Activated CD4-positive, alpha-beta T cell treated with anti-CD3 and anti-CD28 coated beads, Interleukin-10, Interleukin-2, amounts not matched to agents 100 ng/mL and 50 ng/mL, durations not matched to agents 16 hours and 8 hours (primary cell): Measurements from ENCODE around the gene TMEM82.

Source experiments
- DNase-seq: peaks from one replicate; pipeline ENCODE4 v3.0.0-alpha.2; 2020

TMEM82 gene

DNA sequence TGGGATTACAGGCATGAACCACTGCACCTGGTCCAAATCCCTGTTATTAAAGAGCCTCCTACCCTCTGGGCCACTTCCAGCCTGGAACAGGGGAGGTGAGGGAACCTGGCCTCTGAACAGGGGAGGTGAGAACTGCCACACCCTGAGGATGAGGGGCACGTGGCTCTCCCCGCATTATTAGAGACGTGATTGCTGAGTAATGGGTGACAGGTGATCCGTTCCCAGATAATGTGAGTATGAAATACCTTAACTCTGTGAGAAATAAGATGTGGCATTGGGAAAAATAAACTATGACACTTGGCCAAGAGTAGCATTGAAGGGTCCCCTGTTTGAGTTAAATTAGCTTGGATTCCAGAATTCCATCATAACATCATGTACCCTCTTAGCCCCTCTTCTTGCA, 19.9 kb upstream of the TMEM82 start:
- no peak for DNase-seq

DNA sequence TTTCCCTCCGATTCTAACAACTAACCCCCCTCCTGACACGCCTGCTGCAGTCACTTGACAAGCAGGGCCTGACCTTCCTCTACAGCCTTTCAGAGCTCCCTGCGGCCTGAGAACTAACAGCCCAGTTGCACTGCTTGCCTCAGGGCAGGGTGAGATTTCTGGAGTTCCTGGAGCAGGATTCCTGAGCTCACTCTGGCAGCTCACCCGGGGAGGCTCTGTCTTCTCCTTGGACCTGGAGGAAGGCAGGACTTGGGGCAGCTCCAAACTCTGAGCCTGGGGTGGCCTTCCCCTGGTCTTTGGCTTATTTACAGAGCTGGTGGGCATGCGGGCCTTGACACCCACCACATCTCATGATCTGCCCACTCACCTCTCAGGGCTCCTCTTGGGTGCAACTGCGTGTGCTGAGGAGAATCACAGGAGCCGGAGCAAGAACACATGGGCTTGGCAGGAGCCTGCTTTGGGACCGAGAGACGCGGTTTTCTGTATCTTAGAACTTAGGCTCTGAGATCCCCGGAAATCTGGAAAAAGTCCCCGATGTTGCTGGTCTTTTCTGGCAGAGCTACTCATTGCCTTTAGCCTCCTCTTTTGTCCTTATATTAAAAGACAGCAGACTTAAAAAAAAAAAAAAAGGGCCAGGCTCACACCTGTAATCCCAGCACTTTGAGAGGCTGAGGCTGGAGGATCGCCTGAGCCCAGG, 19.3 kb upstream of the TMEM82 start:
- no peak for DNase-seq

DNA sequence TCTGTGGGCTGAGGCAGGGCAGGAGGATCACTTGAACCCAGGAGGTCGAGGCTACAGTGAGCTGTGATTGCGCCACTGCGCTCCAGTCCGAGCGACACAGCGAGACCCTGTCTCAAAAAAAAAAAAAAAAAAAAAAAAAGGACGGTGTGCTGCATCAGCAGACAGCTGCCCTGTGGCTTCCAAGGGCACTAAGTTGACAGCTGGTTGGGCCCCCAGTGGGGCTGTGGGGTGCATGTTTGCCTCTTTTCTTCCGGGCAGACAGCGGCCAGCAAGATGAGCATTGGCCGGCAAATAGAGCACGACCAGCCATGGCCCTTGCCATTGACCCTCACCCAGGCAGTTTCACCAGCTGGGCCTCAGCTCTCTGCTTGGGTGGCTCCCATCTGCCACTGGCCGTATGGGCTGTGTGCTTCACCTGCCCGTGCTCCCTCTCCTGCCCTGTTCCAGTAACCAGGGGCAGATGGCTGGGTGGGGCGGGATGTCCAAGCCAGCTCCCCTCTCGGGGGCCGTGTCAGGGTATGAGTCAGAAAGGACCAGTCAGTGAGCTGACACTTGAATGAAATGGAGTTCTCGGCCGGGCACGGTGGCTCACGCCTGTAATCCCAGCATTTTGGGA, 18.6 kb upstream of the TMEM82 start:
- no peak for DNase-seq

DNA sequence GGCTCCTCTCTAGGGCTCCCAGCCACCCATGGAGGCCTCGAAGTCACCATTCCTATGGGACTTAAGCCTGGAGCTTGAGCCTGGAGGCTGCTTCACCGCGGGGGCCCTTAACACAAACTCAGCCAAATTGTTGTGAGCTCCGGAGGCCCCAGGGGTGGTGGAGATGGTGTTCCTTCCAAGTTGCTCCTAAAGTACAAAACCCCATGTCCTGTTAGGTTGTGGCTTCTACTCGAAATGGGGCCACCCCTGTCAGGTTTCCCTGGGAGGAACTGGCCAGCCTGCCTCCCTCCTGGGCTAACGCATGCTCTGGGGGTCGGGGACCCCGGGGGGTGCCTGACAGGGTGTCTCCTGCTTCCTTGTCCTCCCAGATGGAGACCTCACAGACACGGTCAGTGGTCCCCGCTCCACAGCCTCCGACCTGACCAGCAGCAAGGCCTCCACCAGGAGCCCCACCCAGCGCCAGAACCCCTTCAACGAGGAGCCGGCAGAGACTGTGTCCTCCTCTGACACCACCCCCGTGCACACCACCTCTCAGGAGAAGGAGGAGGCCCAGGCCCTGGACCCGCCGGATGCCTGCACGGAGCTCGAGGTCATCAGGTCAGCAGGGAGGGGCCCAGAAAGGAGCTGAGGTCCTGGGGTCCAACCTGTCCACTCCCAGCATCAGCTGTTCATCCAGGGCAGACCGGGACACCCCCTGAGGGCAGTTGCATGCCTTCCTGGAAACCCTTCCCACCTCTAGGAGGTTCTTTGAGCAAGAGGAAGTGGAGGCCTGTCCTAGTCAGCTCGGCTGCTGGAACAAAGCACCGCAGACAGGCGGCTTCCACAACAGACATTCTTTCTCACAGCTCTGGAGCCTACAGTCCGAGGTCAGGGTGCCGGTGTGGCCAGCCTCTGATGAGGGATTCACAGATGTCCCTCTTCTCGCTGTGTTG, 17.1 kb upstream of the TMEM82 start:
- no peak for DNase-seq

DNA sequence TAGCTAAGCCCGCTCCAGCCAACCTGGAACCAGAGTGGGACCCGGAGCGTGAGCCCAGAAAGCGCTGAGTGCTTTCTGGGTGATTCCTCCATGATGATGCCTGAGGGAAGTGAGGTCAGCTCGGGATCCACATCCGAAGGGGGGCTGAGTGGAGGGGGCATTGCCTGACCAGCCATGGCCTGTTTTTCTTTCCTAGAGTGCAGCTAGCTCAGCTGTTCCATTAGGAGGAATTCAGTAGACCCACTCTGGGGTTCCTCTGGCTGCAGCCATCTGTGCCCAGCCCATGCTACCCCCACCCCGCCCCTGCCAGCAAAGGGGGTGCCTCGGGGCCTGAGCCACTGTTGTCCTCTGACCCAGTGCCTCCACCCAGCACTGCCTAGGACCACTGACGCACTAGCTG, 15.8 kb upstream of the TMEM82 start:
- no peak for DNase-seq

DNA sequence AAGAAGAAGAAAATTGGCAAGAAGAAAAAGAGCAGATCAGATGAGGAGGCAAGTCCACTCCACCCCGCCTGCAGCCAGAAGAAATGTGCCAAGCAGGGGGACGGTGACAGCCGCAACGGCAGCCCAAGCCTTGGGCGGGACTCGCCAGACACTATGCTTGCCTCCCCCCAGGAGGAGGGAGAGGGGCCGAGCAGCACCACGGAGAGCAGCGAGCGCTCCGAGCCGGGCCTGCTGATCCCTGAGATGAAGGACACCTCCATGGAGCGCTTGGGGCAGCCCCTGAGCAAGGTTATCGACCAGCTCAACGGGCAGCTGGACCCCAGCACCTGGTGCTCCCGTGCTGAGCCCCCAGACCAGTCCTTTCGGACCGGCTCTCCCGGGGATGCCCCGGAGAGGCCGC, 15.3 kb upstream of the TMEM82 start:
- DNase-seq = no peak

DNA sequence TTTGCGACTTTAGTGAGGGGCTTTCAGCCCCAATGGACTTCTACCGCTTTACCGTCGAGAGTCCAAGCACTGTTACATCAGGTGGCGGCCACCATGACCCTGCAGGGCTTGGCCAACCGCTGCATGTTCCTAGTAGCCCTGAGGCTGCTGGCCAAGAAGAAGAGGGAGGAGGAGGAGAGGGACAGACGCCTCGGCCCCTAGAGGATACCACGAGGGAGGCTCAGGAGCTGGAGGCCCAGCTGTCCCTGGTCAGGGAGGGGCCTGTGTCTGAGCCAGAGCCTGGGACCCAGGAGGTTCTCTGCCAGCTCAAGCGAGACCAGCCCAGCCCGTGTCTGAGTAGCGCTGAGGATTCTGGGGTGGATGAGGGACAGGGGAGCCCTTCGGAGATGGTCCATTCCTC, 14.9 kb upstream of the TMEM82 start:
- no peak for DNase-seq

DNA sequence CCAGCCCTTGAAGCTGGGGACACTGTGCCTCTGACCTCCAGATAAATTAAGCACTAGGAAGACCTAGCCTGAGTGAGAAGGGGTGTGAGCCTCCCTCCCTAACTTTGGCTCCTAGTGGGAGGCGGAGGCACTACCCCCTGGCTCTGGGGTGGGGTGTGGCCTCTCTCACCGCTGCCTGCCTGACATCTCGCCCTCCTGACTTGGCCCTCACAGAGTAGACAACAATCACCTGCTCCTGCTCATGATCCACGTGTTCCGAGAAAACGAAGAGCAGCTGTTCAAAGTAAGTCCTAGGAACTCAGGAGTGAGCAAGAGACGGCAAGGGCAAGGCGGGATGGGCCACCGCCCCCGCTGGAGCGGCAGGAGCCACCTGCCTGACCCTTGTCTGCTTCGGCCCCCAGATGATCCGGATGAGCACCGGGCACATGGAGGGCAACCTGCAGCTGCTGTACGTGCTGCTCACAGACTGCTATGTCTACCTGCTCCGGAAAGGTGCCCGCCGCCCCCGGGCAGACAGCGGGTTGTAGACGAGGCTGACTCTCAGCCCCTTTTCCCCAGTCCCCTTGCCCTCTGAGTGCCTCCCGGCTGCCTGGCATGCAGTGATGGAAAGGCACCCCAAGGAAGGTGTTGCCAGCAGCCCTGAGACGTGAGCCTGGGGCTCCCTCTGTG, 14.3 kb upstream of the TMEM82 start:
- no peak for DNase-seq

DNA sequence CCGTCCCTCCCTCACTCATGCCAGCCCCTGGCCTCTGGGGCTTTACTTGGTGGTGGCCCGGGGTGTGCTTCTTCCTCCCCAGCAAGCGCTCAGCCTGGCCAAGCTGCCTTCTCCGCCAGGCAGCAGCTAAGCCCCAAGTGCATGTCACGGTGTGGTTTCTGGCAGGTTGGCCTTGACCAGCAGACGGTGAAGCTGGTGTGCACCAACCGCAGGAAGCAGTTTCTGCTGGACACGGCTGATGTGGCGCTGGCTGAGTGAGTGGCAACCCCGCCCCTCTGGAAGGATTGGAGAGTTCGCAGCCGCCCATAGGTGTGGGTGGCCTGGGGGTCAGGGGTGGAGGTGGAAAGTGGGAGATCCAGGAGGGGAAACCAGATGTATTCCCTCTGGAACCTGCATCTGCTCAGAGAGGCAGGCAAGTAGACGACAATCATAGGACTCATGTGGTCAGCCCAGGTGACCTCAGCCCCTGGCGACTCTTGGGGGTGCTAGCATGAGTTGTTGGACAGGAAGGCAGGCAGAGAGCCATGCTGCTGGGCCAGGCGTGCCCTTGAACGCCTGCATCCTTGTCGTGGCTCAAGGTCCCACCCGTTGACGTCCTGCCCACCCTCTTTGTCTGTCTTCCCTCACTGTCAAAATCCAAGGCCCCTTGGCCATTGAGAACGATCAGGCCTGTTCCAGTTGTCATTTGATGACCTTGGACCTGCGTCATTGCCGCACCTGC, 13.2 kb upstream of the TMEM82 start:
- no peak for DNase-seq

DNA sequence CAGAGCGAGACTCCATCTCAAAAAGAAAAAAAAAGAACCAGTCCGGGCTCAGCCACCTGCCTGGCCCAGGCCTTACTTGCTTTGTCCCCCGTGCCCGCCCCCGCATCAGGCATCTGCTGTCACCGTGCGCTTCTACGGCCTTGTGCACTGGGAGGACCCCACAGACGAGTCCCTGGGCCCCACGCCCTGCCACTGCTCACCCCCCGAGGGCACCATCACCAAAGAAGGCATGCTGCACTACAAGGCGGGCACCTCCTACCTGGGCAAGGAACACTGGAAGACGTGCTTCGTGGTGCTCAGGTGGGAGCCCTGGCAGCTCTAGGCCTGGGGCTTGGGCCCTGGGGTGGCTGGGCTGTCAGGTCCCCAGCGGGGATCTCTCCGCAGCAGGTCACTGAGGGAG, 11.9 kb upstream of the TMEM82 start:
- no peak for DNase-seq

DNA sequence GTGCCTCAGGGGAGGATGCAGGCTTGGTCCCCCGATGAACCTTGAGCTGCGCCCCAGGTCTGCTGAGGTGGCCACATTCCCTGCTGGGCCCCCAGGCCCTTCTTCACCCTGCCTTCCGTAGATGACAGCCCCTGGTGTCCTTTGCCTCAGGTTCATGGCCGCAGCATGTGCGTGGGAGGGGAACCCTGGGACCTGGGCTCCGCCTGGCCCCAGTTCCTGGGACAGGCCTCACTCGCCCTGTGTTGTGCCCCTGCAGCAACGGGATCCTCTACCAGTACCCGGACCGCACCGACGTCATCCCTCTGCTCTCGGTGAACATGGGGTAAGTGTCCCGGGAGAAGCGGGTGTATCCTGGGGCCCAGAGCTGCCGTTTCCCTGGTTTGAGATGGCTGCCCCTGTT, 11.4 kb upstream of the TMEM82 start:
- DNase-seq = no peak

DNA sequence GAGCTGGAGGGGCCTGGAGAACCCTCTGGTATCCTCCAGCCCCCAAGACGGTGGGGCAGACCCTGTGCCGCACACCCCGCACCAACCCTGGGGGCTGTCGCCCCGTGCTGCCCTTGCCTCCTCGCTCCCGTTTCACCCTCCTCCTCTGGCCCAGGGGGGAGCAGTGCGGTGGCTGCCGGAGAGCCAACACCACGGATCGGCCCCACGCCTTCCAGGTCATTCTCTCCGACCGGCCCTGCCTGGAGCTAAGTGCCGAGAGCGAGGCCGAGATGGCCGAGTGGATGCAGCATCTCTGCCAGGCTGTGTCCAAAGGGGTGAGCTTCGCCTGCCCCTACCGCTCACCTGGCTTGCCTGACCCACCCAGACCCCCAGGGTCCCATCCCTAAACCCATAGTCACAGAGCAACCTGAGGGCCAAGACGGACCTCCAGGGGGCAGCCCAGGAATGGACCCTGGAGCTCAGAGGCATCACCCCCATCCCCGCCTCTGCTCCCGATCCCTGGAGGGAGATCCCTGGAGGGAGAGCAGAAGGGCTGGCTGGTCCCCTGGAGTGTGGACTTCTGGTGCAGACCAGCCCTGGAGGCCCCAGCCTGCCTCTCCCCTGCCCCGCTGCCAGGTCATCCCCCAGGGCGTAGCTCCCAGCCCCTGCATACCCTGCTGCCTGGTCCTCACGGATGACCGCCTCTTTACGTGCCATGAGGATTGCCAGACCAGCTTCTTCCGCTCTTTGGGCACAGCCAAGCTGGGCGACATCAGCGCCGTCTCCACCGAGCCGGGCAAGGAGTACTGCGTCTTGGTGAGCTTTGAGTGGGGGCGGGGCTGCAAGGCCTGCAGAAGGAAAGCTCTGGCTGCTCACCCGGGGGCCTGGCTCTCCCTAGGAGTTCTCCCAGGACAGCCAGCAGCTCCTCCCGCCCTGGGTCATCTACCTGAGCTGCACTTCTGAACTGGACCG, 10.3 kb upstream of the TMEM82 start:
- DNase-seq = no peak

DNA sequence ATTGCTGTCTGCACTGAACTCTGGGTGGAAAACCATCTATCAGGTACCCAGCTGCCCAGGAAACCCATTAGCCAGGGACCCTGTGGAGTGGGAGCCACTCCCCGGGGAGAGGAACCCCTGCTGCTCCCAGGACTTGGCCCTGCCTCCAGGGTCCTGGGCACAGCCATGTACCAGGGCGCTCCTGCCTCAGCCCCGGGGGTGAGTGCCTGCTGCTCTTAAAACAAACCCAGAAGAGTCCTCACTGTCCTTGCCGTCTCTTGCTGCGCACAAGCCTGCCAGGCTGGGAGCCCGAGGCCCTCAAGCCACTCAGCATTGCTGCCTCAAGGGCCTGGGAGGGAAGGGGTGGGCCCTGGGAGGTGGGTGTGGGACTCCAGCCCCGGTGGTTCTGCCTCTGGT, 9.6 kb upstream of the TMEM82 start:
- no peak for DNase-seq

DNA sequence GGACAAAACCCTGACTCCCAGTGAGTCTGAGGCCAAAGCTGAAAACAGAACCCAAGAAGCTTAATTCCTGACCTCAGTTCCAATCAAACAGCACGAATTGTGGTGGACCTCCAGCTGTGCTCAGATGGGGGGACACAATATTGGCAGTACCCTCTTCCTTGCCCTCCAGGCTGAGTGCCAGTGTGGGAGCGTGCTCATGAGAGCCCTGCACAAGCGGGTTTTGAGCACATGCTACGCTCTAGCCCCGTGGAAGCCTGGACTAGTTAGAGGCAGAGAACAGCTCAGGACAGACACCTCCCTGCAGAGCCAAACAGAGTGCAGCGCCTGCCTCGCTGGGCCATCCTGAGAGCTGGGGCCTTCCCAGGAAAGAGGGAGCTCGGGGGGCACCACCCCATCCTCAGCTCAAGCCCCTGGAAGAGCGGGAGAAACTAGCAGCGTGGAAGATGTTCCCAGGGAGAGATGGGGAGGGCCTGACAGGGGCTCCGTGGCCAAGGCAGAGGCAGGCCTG, 9.0 kb upstream of the TMEM82 start:
- no peak for DNase-seq

DNA sequence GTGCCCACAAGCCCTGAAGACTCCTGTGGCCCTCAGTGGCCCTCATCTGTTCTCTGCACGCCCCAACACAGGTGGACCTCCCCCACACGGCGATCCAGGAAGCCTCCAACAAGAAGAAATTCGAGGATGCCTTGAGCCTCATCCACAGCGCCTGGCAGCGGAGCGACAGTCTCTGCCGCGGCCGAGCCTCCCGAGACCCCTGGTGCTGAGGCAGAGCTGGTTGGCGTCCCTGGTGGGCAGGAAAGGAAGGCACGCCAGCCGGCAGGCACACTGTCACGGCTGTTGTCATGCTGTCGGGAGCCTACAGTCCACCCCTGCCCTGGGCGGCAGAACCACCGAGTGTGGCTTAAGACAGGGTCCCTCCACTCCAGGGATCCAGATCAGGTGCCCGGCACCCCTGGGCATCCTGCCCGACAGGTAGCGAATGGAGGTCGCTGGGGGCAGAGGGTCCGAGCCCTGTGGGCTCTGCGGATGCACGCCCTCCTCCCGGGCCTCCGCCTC, 8.5 kb upstream of the TMEM82 start:
- no peak for DNase-seq

DNA sequence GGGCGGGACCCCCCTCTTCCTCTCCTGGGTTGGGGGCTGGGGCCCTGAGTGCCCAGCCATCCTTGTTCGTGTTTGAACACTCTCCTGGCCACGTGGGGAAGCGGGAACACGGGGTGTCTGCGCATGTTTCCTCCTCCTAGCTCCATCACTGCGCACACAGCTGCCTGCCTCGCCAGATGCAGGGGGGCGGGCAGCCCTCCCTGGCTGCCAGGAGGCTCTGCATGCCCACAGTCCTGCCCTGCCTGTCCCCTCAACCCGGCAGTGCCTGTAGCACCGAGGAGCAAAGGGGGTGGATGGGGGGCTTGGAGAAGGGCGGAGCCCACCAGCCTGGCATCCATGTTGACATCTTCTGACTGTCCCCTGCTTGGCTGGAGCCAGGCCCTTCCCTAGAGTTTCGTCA, 8.0 kb upstream of the TMEM82 start:
- DNase-seq = no peak

DNA sequence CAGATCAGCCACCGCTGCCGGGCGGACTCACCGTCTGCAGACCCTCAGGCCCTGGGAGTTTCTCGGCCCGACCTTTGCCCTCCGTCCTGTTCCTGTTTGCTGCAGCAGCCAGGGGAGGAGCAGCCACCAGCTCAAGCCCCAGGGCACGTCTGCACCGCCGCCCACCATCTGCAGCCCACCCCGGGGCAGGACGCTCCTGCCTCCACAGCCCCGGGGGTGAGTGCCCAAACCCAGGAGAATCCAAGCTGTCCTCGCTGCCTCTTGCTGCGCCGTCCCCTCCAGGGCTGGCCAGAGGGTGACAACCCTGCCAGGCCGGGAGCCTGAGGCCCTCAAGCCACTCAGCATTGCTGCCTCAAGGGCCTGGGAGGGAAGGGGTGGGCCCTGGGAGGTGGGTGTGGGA, 7.4 kb upstream of the TMEM82 start:
- DNase-seq = no peak

DNA sequence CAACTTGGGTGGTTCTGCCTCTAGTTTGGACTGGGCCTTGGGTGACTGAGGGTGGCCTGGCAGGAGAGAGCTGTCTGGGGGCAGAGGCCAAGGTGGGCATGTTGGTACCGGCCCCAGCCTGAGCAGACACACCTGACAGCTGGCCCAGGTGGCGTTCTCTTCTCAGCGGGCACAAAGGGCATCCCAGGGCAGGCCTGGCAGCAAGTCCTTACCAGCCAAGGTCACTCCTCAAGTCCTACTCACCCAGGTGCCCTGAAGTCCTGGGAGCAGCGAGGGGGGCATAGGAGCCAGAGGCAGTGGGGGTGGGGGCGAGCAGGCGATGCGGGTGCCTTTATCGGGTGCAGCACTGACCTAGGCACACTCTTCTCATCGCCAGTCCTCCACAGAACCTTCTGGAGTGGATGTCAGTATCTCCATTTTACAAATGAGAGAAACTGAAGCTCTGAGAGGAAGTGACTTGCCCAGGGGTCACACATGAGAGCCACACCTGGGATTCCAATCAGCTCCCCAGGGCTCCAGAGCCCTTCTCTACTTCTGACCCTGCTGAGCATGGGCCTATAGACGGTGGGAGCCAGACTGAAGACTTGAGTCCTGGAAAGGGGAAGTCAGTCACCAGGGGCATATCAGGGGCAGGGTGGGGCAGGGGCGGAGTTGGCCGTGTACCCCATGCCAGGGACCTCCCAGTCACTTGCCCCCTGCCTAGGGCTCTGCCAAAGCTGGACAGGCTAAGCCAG, 6.8 kb upstream of the TMEM82 start:
- no peak for DNase-seq

DNA sequence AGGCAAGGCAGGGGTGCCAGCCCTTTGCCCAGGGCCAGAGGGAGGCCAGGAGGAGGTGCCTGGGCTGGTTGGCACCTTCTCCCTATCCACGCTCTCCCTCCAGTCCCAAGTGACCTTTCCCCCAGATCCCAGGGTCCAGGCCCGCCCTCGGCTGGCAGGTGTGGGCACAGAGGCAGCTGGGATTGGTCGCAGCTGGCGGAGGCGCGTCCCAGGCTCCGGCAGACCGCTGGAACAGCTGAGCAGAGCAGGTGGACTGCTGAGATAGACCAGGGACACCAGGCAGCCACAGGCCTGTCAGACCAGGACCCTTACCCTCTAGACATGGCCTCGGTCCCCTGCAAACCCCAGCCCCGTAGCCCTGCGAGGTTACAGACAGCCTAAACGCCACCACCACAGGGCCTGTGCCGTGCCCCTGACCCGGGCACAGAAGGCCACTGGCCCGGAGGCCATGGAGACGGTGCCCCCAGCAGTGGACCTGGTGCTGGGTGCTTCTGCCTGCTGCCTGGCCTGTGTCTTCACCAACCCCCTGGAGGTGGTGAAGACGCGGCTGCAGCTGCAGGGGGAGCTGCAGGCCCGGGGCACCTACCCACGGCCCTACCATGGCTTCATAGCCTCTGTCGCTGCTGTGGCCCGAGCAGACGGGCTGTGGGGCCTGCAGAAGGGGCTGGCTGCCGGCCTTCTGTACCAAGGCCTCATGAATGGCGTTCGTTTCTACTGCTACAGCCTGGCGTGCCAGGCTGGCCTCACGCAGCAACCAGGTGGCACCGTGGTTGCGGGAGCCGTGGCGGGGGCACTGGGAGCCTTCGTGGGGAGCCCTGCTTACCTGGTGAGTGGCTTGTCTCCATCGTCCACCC, 6.0 kb upstream of the TMEM82 start, which contains the start of gene SLC25A34:
SLC25A34 (plus strand) TSS at position 221 of the 854 bp plus-strand sequence; CDS start at position 449, 228 bp downstream.
- DNase-seq = no peak
